Adipose tissue (tissue), 3 donors: ENCODE measurements around the gene IMMP2L. TPM values are rescaled to one million over a fixed set of nuclear protein-coding genes. Genes with fewer than 3 reads are reported as not detected.
"Not testable (repeated sequence)": the region's sequence is repeated elsewhere in the genome, so short reads cannot be mapped to it uniquely, and the experiment has no call there.

Experiments used
- H3K27ac ChIP-seq: one replicate; pipeline ENCODE4 v1.5.1; 2013; ENCODE audit warnings: low read depth, low read length
- WGBS, 3 donors: extraction: QIAGEN DNeasy Blood & Tissue Kit; methylation state at CpG; one replicate each; pipeline ENCODE4 v1.1.7; 2013; 5-methylcytosine and 5-hydroxymethylcytosine counted together
- polyA plus RNA-seq, 3 donors: library from polyadenylated mRNA; stranded (reverse); fragments of 200-250 nt; gene quantifications; one replicate each; pipeline ENCODE4 v1.2.3, GENCODE V29; 2013
- donor health status: healthy with polysubstance abuse.
- donor health status: Bipolar disorder and iron deficiency.
- donor health status: healthy.

IMMP2L gene
- polyA plus RNA-seq, 3 donors, result 9.6 to 18.6 (median 15.0) TPM

DNA sequence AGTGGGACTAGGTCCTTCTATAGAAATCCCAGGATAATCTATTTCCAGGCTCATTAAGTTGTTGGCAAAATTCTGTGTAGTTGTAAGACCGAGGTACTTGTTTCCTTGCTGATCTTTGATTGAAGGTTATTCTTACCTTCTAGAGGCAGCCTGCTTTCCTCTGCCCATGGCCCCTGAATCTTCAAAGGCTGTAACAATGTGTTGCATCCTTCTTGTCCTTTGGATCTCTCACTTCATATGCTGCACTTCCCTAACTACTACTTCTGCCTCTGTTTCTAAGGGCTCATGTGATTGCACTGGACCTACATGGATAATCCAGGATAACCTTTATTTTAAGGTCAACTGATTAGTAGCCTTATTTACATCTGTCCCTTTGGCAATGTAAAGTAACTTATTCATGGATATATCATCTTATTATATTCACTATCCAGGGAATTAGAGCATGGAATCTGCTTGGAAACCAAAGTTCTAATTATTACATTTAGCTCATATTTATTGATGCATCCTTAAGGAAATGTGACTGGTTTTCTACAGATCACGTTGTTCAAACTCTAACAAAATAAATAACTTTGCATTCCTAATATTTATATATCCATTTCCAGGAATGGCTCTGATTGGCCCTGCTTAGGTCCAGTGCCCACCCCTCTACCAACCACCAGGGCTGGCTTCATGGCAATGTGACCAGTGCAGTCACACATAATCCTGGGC, 85.6 kb downstream of the IMMP2L start:
- H3K27ac ChIP-seq, result no peak overlapping the region
- 82 to 87% (median 82%) methylated on average over 2 of the region's 2 CpGs for WGBS, 3 donors

DNA sequence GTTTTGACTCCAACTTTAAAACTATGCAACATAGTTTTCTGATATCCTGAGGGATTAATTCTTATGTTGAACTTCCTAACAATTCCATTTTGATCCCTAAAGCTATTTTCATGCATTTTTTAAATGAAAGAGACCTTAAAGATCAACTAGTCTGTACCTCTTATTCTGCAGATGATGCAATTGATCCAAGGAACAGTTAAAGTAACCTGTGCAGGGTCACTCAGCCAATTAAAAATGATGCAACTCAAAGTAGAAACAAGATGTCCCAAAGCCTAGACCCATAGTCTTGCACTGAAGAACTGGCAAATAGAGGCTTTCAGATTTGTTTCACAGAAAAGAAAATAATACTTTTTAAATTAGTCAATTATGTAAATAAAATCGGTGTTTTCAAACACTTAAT, 86.3 kb downstream of the IMMP2L start:
- WGBS, 3 donors, result 79 to 85% (median 83%) methylated on average over 1 of the region's 1 CpG
- no peak overlapping the region for H3K27ac ChIP-seq

GRCh38 chr7:111475419-111475748, 86.9 kb downstream of the IMMP2L start:
- WGBS, 3 donors, result 53 to 94% (median 89%) methylated on average over 1 of the region's 1 CpG
- H3K27ac ChIP-seq, result no peak overlapping the region

DNA sequence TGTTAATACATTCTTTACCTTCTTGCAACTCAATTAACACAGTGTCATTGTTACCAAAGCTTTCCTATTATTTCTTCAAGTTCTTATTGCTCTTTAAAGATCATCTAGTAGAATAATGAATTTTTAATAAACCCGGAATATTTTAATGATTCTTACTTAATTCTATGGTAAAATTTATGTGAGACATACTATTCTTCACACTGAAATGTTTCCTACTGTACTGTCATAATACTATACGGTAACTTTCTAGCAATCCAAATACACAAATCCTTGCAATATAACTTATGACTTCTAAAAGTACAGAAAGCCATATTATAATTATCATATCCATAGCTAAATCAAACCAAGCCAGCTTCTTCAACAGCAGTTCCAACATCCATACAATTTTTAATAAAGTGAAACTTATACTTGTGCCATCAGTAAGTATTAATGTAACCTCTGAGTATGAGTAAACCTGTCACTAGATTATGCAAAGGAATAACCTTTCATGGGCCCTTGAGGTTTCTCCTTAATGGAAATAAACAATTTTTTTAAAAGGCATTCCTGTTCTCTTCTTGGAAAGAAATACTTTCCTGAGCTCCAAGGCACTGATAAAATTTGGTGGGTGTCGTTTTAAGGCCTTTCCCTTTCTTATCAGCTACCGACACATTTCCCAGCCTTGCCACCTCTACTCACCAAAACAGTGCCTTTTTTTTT, 87.4 kb downstream of the IMMP2L start:
- no peak overlapping the region for H3K27ac ChIP-seq
- 55 to 62% (median 56%) methylated on average over 4 of the region's 4 CpGs for WGBS, 3 donors

- 79 to 96% (median 92%) methylated on average over 2 of the region's 2 CpGs for WGBS, 3 donors
- H3K27ac ChIP-seq, result no peak overlapping the region
Observed at GRCh38 chr7:111473449-111474198, 88.7 kb downstream of the IMMP2L start.

GRCh38 chr7:111470998-111471397, 91.3 kb downstream of the IMMP2L start:
- 69 to 90% (median 85%) methylated on average over 2 of the region's 2 CpGs for WGBS, 3 donors
- H3K27ac ChIP-seq, result no peak overlapping the region

- 88 to 100% (median 90%) methylated on average over 1 of the region's 1 CpG for WGBS, 3 donors
- not testable (repeated sequence) for H3K27ac ChIP-seq
Observed at GRCh38 chr7:111469894-111470293, 92.4 kb downstream of the IMMP2L start.

- 98 to 100% (median 100%) methylated on average over 2 to 3 of the region's 3 CpGs for WGBS, 3 donors
- H3K27ac ChIP-seq, result not testable (repeated sequence)
Observed at GRCh38 chr7:111465774-111466173, 96.5 kb downstream of the IMMP2L start.

DNA sequence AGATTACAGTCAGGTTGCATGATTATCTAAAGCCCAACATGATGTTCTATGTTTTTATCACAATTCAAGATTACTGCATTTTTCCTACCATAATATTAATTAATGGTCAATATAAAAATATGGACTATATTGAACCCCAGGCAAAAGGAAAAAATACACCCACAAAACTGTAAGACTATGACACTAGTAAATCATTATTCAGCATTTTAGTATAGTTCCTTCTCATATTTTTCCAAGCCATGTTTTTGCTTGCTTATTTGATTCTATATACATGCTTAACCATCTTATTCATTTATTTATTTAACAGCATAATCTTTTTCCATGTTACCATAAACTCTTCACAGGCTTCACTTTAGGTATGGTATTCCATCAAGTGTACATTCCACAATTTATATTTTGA, 101.6 kb downstream of the IMMP2L start:
- no peak overlapping the region for H3K27ac ChIP-seq

- WGBS, 3 donors, result 62 to 82% (median 65%) methylated on average over 2 of the region's 2 CpGs
- no peak overlapping the region for H3K27ac ChIP-seq
Observed at GRCh38 chr7:111459757-111460280, 102.5 kb downstream of the IMMP2L start.

GRCh38 chr7:111459065-111459756, 103.1 kb downstream of the IMMP2L start:
- H3K27ac ChIP-seq, result no peak overlapping the region
- WGBS, 3 donors, result 62 to 79% (median 71%) methylated on average over 2 of the region's 2 CpGs

DNA sequence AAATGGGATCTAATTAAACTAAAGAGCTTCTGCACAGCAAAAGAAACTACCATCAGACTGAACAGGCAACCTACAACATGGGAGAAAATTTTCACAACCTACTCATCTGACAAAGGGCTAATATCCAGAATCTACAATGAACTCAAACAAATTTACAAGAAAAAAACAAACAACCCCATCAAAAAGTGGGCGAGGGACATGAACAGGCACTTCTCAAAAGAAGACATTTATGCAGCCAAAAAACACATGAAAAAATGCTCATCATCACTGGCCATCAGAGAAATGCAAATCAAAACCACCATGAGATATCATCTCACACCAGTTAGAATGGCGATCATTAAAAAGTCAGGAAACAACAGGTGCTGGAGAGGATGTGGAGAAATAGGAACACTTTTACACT, 111.6 kb downstream of the IMMP2L start:
- 89 to 100% (median 94%) methylated on average over 1 of the region's 2 CpGs for WGBS, 3 donors
- H3K27ac ChIP-seq, result not testable (repeated sequence)

- not testable (repeated sequence) for H3K27ac ChIP-seq
- WGBS, 3 donors, result 92% methylated on average over 2 to 5 of the region's 6 CpGs
Observed at GRCh38 chr7:111447502-111447901, 114.8 kb downstream of the IMMP2L start.

DNA sequence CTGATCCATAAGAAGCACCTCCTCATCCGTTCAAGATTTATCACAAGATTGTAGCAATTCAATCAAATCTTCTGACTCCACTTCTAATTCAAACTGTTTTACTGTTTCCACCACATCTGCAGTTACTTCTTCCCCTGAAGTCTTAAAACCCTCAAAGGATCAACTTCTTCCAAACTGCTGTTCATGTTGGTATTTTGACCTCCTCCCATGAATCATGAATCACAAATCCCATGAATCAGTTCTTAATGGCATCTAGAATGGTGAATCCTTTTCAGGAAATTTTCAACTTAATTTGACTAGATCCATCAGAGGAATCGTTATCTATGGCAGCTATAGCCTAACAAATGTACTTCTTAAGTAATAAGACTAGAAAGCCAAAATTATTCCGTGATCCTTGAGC, 122.3 kb downstream of the IMMP2L start:
- no peak overlapping the region for H3K27ac ChIP-seq
- WGBS, 3 donors, result 89 to 93% (median 92%) methylated on average over 3 of the region's 3 CpGs

DNA sequence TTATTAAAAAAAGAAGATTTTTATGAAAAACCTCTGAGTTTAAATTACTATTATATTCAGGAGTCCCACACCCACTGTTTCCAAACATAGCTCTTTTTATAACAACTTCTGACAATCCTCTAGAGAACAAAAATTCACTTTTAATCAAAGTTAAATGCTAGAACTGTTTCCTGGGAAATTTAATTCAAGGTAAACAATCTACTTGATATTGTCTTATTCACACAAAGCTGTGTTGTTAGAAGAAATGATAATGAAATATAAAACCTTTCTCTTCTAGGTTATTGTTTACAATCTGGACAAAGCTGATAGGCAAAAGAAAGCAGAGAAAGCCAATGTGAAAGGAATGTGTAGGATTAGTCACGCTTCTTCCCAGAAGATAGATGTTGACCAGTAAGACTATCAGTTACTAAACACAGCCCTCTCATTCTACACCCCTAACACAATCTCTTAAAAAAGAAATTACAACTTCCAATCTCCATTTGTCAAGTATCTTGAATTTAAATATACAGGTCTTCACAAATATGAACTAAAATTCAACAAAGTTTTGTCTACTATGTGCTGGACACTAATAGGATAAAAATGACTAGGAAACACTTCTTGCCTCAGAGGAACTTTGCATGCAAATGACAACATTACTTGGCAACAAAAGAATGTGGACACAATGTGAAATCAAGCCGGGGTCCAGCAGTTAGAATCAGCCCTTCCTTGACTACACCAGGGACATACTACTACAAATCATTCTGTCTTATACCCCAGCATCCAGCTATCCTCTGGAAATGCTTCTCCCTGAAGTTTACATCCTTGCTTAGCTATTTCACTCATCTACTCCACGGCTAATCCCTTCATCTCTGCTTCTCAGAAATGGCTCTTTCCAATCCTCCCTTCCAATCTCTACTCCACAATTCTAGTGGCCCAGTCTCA, 123.7 kb downstream of the IMMP2L start:
- no peak overlapping the region for H3K27ac ChIP-seq
- 50 to 66% (median 60%) methylated on average over 3 of the region's 3 CpGs for WGBS, 3 donors

DNA sequence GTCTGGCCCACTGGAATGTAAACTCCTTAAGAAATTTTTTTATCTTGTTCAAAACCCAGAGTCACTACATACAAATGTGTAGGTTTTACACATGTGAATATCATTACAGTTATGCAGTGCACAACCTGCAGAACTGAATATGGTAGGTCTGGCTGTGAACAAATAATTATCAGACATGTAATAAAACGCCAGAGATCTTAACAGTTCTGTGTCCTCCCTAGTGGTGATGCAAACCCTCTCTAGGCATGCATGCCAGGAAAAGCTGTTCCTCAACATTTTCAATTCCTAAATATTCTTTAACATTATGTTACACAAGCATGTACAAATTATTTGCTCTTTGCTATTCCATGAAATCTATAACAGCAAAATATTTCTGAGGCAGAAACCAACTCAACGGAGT, 124.6 kb downstream of the IMMP2L start:
- no peak overlapping the region for H3K27ac ChIP-seq
- WGBS, 3 donors, result 81 to 87% (median 81%) methylated on average over 2 of the region's 2 CpGs

DNA sequence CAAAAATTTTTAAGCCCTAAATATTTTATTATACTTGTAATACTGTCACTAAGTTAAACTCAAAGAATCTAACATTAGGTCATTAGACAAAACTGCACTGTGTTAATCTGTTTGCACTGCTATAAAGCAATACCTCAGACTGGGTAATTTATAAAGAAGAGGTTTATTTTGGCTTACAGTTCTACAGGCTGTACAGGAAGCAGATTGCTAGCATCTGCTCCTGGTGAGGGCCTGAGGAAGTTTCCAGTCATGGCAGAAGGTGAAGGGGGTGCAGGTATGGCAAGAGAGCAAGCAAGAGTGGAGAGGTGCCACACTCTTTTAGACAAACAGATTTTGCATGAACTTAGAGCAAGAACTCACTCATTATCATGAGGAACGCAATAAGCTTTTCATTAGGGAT, 125.7 kb downstream of the IMMP2L start:
- no peak overlapping the region for H3K27ac ChIP-seq
- WGBS, 3 donors, result 96 to 100% (median 97%) methylated on average over 1 of the region's 1 CpG

GRCh38 chr7:111433426-111433825, 128.9 kb downstream of the IMMP2L start:
- 89 to 96% (median 94%) methylated on average over 2 of the region's 2 CpGs for WGBS, 3 donors
- H3K27ac ChIP-seq, result no peak overlapping the region
